HG03097 (cell line): ENCODE results near the gene MRPL12.

Experiments used
- ATAC-seq: cut with Tn5 transposase; IDR thresholded peaks from one replicate; pipeline ENCODE4 v1.9.1; 2021; ENCODE audit not compliant: unreplicated experiment, low FRiP score

Gene MRPL12

GRCh38 chr17:81700353-81701287, 2.5 kb upstream of the MRPL12 start:
- ATAC-seq, result no peak

DNA sequence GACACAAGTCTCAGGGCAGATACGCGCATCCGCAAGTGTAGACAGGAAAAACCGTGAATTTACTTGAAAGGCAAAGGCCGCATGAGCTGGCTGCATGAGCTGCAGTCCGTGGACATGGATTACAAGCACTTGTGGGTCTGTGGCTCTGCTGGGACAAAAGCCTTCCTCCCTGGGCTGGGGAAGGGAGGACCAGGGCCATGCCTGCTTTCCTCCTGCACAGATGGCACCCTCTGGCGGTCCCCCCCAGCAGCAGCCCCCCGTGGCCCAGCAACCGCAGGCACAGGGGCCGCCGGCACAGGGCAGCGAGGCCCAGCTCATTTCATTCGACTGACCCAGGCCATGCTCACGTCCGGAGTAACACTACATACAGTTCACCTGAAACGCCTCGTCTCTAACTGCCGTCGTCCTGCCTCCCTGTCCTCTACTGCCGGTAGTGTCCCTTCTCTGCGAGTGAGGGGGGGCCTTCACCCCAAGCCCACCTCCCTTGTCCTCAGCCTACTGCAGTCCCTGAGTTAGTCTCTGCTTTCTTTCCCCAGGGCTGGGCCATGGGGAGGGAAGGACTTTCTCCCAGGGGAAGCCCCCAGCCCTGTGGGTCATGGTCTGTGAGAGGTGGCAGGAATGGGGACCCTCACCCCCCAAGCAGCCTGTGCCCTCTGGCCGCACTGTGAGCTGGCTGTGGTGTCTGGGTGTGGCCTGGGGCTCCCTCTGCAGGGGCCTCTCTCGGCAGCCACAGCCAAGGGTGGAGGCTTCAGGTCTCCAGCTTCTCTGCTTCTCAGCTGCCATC, 1.7 kb upstream of the MRPL12 start:
- no peak for ATAC-seq

DNA sequence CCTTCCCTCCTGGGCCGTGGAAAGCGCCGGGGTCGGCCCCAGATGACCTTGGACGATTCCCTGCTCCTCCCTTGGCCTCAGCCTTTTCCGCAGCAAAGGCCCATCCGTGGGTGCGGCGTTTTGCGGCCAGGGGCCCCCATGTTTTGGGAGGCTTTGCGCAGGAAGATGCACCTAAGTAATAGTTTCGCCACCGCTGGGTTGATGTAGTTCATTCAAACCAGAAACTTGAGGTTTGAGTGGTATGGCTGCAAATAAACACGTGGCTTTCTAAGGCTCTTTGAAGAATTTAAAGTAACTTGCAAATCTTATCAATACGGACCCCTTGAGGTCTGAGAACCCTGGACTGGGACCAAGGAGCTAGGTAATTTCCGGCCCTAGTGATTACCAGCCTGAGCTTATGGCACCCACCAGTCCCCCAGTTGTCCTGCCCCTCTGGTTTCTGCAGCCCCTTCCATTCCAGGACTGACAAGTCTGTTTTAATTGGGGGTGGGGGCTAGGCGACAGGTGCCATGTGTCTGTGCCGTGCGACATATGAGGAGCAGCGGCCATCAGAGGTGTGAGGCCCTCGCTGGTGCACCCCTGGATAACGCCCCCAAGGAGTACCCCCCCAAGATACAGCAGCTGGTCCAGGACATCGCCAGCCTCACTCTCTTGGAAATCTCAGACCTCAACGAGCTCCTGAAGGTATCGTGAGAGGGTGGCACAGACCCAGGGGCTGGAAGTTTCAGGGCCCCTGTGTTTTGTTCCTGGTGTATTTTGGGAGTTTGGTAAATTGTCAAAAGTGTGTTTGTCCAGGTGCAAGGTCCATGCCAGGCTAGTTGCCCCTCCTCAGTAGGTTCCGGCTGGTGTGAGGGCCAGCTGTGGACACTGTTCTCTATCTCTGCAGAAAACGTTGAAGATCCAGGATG, 834 bp downstream of the MRPL12 start:
- ATAC-seq, result no peak

GRCh38 chr17:81705518-81706231, 2.5 kb downstream of the MRPL12 start:
- no peak for ATAC-seq

DNA sequence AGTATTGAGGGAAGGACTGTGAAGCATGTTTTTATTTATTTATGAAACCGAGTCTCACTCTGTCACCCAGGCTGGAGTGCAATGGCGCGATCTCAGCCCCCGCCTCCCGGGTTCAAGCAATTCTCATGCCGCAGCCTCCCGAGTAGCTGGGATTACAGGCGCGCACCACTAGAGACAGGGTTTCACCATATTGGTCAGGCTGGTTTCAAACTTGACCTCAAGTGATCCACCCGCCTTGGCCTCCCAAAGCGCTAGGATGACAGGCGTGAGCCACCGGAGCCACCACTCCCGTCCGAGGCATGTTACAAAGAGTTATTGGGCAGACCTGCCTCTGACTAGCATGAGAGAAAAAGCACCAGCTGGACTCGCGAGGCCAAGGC, 3.1 kb downstream of the MRPL12 start:
- ATAC-seq, result no peak

- no peak for ATAC-seq
Measured at GRCh38 chr17:81706757-81707624, 3.8 kb downstream of the MRPL12 start.

GRCh38 chr17:81707725-81708646, 4.8 kb downstream of the MRPL12 start:
- ATAC-seq, result no peak

DNA sequence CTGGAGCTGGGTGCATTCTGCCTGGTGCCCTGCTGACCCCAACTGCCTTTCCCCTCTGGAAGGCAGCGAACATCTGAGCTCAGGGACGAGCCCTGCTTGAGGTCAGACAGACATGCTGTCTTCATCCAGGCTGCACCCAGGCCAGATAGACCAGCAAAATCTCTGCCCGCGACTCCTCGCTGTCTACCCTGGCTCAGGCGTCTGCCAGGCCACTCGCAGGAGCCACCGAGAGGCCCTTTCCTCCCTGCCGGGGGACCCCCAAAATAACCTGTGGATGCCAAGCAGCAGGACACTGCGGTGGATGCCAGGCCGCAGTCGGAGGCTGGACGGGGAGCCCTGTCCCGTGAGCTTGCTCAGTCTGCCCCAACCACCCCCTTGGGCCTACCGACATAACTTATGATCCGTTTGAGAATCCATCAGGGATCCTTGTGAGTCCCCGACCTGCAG, 5.6 kb downstream of the MRPL12 start:
- ATAC-seq, result no peak

GRCh38 chr17:81710514-81711308, 7.5 kb downstream of the MRPL12 start:
- ATAC-seq, result no peak

DNA sequence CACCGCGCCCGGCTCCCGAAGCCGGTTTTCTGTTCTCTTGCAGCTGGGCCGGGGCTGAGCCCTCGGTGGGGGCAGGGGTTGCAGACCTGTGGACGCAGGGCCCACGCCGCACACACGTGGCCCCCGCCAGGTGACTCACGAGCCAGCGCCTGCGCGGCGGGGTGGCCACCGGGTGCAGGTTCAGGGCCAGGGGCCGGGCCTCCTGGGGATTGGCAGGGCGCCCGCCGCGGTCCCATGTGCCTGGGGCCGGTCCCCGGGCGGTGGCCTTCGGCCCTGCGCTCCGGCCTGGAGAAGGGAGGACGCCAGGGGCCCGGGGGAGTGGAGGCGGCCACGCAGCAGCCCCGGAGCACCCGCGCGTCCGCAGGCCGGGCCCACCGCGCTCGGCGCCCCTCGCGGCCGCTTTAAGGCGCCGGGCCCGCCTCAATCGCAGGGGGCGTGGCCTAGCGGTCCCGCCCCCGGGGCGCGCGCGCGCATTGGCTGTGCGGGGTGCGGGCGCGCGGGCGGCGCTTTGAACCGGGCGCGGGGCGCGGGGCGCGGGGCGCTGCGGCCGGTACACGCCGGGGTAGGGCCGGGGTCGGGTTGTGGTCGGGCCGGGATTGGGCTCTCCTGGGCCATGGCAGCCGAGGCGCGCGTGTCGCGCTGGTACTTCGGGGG, 8.8 kb downstream of the MRPL12 start, which contains the start of gene SLC25A10:
TSS of gene SLC25A10 (plus strand) at position 471 of the 654 bp plus-strand sequence. CDS start at position 614, 143 bp downstream.
- ATAC-seq, result peak; percentile 65

GRCh38 chr17:81712468-81713003, 9.4 kb downstream of the MRPL12 start:
- ATAC-seq, result peak; percentile 19

DNA sequence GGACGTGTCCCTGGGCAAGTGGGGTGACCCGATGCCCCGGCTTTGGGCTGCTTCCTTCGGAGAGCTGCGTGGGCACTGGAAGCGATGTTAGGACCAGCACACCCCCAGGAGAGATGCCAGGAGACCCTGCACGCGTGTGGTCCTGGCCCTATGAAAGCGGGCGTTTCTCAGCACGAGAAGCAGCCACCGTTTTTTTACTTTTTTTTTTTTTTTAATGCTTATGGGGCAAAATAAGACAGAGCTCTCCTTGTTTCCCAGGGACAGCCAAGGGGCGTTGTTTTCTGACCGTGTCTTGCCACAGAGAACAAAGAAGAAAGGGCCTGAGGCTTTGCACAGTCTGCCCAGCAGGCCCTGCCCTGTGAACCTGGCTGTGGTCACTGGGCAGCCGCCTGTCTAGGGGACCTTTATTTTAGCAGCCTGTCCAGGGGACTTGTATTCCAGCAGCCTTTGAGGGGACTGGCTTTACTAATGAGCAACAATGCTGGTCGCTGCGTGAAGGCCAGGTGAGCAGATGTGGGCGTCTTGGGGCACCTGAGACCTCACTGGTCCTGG, 9.9 kb downstream of the MRPL12 start:
- no peak for ATAC-seq

DNA sequence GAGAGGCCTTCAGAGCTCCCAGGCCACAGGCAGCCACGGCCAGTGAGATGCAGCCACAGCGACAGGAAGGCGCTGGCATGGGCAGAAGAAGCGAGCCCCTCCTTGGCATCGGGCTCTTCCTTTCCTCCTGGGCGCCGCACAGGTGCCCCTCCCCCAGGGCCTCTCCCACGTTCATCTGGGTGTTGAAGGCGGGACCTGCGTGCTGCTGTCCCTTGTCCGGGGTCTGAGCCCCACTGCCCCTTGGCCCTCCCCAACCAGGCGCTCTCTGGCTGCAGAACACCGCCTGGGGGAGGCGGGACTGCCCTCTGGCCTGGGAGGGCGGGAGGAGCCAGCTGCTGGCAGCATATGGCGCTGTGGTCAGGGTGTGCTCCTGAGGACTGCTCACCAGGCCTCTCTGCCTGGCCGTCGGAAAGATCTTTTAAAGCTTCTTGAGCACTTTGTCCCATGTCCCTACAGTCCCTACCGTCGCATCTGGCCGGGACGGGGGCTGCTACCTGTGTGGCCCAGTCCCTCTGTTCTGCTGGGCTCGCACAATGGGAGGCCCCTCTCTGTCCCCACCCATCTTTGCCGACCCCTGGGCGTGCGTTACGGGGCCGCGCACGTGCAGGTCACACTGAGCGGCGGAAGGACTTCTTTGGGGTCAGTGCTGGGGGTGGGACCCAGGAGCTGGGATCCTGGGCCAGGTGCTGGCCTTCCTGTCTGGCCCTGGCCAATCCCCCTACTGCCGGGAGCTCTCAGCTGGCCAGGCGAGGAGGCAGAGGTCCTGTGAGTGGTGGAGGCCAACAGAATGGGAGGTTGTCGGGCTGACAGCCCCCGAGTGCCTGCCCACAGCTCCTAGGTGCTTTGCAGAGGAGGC, 10.6 kb downstream of the MRPL12 start:
- ATAC-seq, result no peak

DNA sequence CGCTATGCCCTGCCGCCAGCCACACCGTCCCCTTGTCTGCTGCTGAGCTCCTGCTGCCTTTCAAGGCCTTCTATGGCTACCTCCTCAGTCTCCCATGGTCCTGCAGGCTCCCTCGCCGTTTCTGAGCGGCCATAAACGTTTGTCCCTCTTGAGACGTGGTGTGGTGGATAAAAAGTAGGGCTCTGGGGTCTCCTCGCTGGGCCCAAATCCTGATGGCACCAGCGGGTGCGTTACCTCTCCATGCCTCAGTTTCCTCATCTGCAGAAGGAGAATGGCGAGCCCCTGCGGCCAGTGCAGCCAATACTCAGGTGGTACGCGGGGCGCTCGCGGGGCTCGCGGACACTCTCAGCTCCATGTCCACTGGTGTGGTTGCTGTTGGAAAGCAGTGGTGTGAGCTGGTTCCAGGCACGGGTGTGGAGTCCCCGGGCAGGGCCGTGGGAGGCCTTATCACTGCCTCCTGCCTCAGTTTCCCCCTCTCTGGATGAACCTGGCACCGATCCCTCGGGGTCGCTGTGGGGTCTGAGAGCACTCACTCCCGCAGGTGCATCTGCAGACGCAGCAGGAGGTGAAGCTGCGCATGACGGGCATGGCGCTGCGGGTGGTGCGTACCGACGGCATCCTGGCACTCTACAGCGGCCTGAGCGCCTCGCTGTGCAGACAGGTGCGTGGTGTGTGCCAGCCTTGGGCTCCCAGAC, 11.4 kb downstream of the MRPL12 start:
- ATAC-seq, result no peak
